RWPE1 (cell line): ENCODE results near the gene SLC22A5.

Source experiments
- CTCF ChIA-PET: fragments of 350-600 bp; sonication (Branson Sonifier 250); formaldehyde crosslinking; extraction: SDS; loops from one replicate; lab custom pipeline; 2021; lab: Yijun Ruan, JAX
- POLR2A ChIA-PET: fragments of 400-600 bp; formaldehyde crosslinking; extraction: SDS; loops from one replicate; lab custom pipeline; 2020; ENCODE audit warnings: antibody characterized with exemption; ENCODE audit not compliant: low non-redundant PET; lab: Yijun Ruan, JAX
- DNase-seq: peaks from one replicate; pipeline ENCODE4 v3.0.0; 2012; ENCODE audit warnings: low spot score
- H3K27ac ChIP-seq: fragments of 450-650 bp; 2 replicates; pipeline ENCODE4 v1.5.1; 2017
- CTCF ChIP-seq: fragments of 450-650 bp; conservative IDR thresholded peaks from 2 replicates; pipeline ENCODE4 v1.5.1; 2017; ENCODE audit warnings: low read depth, mild to moderate bottlenecking

Gene SLC22A5

DNA sequence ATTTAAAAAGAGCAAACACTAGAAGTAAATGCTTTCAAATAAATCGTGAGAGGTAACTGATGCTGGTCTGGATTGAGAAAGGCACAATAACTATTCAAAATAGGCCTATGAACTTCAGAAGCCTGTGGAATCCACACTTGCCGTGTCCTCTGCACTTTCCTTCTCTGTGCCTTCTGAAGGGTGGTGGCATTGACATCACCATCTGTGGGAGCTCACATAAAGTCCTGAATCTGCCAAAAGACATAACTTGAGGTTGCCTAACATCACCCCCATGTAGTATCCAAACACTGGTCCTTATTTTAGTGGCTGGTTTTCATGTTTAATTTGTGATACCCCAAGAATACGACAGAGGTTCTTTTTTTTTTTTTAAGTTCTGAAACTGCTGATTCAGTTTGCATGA, 61.2 kb downstream of the SLC22A5 start:
- POLR2A ChIA-PET, result no interaction called here
- CTCF ChIA-PET, result no interaction called here
- no peak for DNase-seq
- no peak for TF ChIP-seq CTCF
- no peak overlapping the region for H3K27ac ChIP-seq

DNA sequence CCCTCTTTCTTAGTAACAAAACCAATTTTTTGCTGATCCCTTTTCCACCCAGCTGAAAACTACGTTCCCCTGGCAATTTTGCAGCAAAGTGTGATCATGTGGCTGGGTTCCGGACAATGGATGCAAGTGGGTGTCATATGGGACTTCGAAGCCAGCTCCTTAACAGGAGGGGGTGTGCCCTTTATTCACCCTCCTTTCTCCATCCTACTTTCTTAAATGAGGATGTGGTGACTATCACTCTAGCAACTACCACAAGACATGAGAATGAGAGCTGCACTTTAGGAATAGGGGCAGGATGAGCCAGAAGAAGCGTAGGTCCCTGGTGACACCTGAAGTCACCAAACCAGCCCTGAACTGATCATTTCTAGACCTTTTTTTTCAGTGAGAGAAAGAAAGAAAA, 62.1 kb downstream of the SLC22A5 start:
- no peak for DNase-seq
- CTCF ChIA-PET, result no interaction called here
- TF ChIP-seq CTCF, result no peak
- POLR2A ChIA-PET, result no interaction called here
- H3K27ac ChIP-seq, result no peak overlapping the region

DNA sequence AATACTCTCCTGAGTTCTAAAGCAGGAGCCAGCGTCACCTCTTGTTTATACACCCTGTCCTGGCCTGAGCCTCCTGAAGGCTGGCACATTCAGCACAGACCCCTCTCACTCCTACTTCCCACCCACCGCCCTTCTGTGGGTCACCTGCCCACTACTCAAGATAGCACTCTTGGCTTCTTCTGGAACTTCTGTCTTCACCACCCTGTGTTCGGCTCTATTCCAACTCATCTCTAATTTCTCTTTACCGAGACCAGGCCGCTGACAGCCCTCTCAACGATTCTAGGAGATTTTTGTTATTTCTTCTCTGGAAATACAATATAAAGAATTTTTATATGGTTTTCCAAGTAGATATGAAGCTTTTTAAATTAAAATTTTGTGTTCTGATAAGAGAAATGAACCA, 63.6 kb downstream of the SLC22A5 start:
- POLR2A ChIA-PET, result no interaction called here
- CTCF ChIA-PET, result no interaction called here
- no peak overlapping the region for H3K27ac ChIP-seq
- TF ChIP-seq CTCF, result no peak
- no peak for DNase-seq

- TF ChIP-seq CTCF, result no peak
- POLR2A ChIA-PET, result no interaction called here
- CTCF ChIA-PET, result interaction anchor here (0.7 kb wide), 2 partner anchors 39 to 56 kb away, joined by 3 read pairs; partner anchors contain the start of gene IRF1
- no peak for DNase-seq
- H3K27ac ChIP-seq, result peak overlapping the region; percentile 69
Measured at GRCh38 chr5:132434416-132435286, 65.1 kb downstream of the SLC22A5 start.

GRCh38 chr5:132435447-132435846, 65.9 kb downstream of the SLC22A5 start:
- DNase-seq, result no peak
- H3K27ac ChIP-seq, result no peak overlapping the region; the same call in 1 of the 2 replicates
- POLR2A ChIA-PET, result no interaction called here
- CTCF ChIA-PET, result interaction anchor here (0.7 kb wide), 2 partner anchors 38 to 55 kb away, joined by 3 read pairs; partner anchors contain the start of gene IRF1
- TF ChIP-seq CTCF, result no peak

GRCh38 chr5:132435886-132436285, 66.4 kb downstream of the SLC22A5 start:
- CTCF ChIA-PET, result interaction anchor here (0.6 kb wide), 1 partner anchor 807 kb away, joined by 3 read pairs; no protein-coding TSS in a partner anchor

More at GRCh38 chr5:132435886-132436285, 66.4 kb downstream of the SLC22A5 start:
- no peak for DNase-seq
- POLR2A ChIA-PET, result no interaction called here
- no peak overlapping the region for H3K27ac ChIP-seq
- TF ChIP-seq CTCF, result no peak
